HEK293T (cell line): ENCODE data around the gene C5orf15.
"Not testable (repeated sequence)": the region's sequence is repeated elsewhere in the genome, so short reads cannot be mapped to it uniquely, and the experiment has no call there.

Source experiments
- CTCF ChIA-PET: fragments of 350-600 bp; formaldehyde crosslinking; extraction: SDS; loops from one replicate; lab custom pipeline; 2021; ENCODE audit warnings: antibody characterized with exemption, inconsistent platforms; lab: Yijun Ruan, JAX
- POLR2A ChIA-PET: fragments of 350-600 bp; formaldehyde crosslinking; extraction: SDS; loops from one replicate; lab custom pipeline; 2020; ENCODE audit warnings: antibody characterized with exemption, inconsistent platforms; lab: Yijun Ruan, JAX
- DNase-seq: peaks from one replicate; pipeline ENCODE4 v3.0.0; 2012; ENCODE audit warnings: mixed read lengths; ENCODE audit errors: extremely low spot score
- ARNT ChIP-seq: fragments of 450-650 bp; IDR thresholded peaks from 2 replicates; pipeline ENCODE4 v1.6.1; 2017; ENCODE audit warnings: mild to moderate bottlenecking
- BHLHE40 ChIP-seq: fragments of 450-650 bp; IDR thresholded peaks from 2 replicates; pipeline ENCODE4 v1.6.1; 2016; ENCODE audit warnings: mild to moderate bottlenecking, moderate library complexity, borderline replicate concordance
- CTBP1 ChIP-seq: fragments of 450-650 bp; IDR thresholded peaks from 2 replicates; pipeline ENCODE4 v1.6.1; 2016; ENCODE audit warnings: borderline replicate concordance
- ELF4 ChIP-seq: fragments of 450-650 bp; IDR thresholded peaks from 2 replicates; pipeline ENCODE4 v1.6.1; 2017; ENCODE audit warnings: antibody characterized with exemption
- FOXA1 ChIP-seq: fragments of 450-650 bp; IDR thresholded peaks from 2 replicates; pipeline ENCODE4 v1.6.1; 2016; ENCODE audit warnings: mild to moderate bottlenecking
- FOXK2 ChIP-seq: fragments of 450-650 bp; IDR thresholded peaks from 2 replicates; pipeline ENCODE4 v1.6.1; 2016; ENCODE audit warnings: mild to moderate bottlenecking
- FOXM1 ChIP-seq: fragments of 450-650 bp; IDR thresholded peaks from 2 replicates; pipeline ENCODE4 v1.6.1; 2017; ENCODE audit warnings: mild to moderate bottlenecking, borderline replicate concordance
- HDGF ChIP-seq: fragments of 450-650 bp; IDR thresholded peaks from 2 replicates; pipeline ENCODE4 v1.6.1; 2017; ENCODE audit warnings: antibody characterized with exemption, borderline replicate concordance
- L3MBTL2 ChIP-seq: fragments of 450-650 bp; conservative IDR thresholded peaks from 2 replicates; pipeline ENCODE4 v1.6.1; 2016; ENCODE audit warnings: mild to moderate bottlenecking
- LEF1 ChIP-seq: fragments of 450-650 bp; IDR thresholded peaks from 2 replicates; pipeline ENCODE4 v1.6.1; 2017; ENCODE audit warnings: mild to moderate bottlenecking, borderline replicate concordance
- NFRKB ChIP-seq: fragments of 450-650 bp; IDR thresholded peaks from 2 replicates; pipeline ENCODE4 v1.6.1; 2016; ENCODE audit warnings: mild to moderate bottlenecking, moderate library complexity
- PKNOX1 ChIP-seq: fragments of 450-650 bp; IDR thresholded peaks from 2 replicates; pipeline ENCODE4 v1.6.1; 2016
- SP1 ChIP-seq: fragments of 450-650 bp; IDR thresholded peaks from 2 replicates; pipeline ENCODE4 v1.6.1; 2017
- SUZ12 ChIP-seq: fragments of 450-650 bp; IDR thresholded peaks from 2 replicates; pipeline ENCODE4 v1.6.1; 2016; ENCODE audit warnings: mild to moderate bottlenecking
- TARDBP ChIP-seq: fragments of 450-650 bp; IDR thresholded peaks from 2 replicates; pipeline ENCODE4 v1.6.1; 2016
- ZNF384 ChIP-seq: fragments of 450-650 bp; IDR thresholded peaks from 2 replicates; pipeline ENCODE4 v1.6.1; 2016

C5orf15 gene

GRCh38 chr5:133938039-133938821 is 30.2 kb downstream of the C5orf15 start:
- CTCF ChIA-PET = interaction anchor here (1.1 kb wide), 1 partner anchor 184 kb away, joined by 3 read pairs; no protein-coding TSS in a partner anchor
- POLR2A ChIA-PET = no interaction called here
- no peak for DNase-seq
- TF ChIP-seq LEF1 (no peak), CTBP1 (no peak), BHLHE40 (no peak), HDGF (no peak), SUZ12 (no peak), FOXM1 (no peak), L3MBTL2 (no peak), TARDBP (no peak), FOXK2 (no peak), FOXA1 (no peak), ARNT (no peak), ZNF384 (no peak), NFRKB (no peak), SP1 (no peak), PKNOX1 (no peak), ELF4 (no peak)

GRCh38 chr5:133937628-133938027 is 30.8 kb downstream of the C5orf15 start:
- CTCF ChIA-PET = interaction anchor here (1.1 kb wide), 1 partner anchor 183 kb away, joined by 3 read pairs; no protein-coding TSS in a partner anchor
- DNase-seq, POLR2A ChIA-PET: not testable (repeated sequence)

- CTCF ChIA-PET = no interaction called here
- TF ChIP-seq PKNOX1 = no peak
- TF ChIP-seq ZNF384 = no peak
- no peak for TF ChIP-seq TARDBP
- TF ChIP-seq CTBP1 = no peak
- no peak for TF ChIP-seq ELF4
- POLR2A ChIA-PET = no interaction called here
- no peak for DNase-seq
Observed at GRCh38 chr5:133936651-133937015, 31.8 kb downstream of the C5orf15 start.

- POLR2A ChIA-PET, DNase-seq, CTCF ChIA-PET: not testable (repeated sequence)
Observed at GRCh38 chr5:133935991-133936650, 32.3 kb downstream of the C5orf15 start.

GRCh38 chr5:133935667-133935940 is 32.8 kb downstream of the C5orf15 start:
- TF ChIP-seq NFRKB (no peak), ZNF384 (no peak), FOXM1 (no peak), PKNOX1 (no peak), TARDBP (no peak), FOXK2 (no peak), LEF1 (no peak)
- no peak for DNase-seq
- ChIA-PET CTCF (no interaction called here), POLR2A (no interaction called here)

- no peak for DNase-seq
- ChIA-PET POLR2A (no interaction called here), CTCF (no interaction called here)
- TF ChIP-seq FOXM1 (no peak), PKNOX1 (no peak), LEF1 (no peak), CTBP1 (no peak), FOXA1 (no peak), L3MBTL2 (no peak), NFRKB (no peak), FOXK2 (no peak), ELF4 (no peak), ARNT (no peak), TARDBP (no peak), SUZ12 (no peak), ZNF384 (no peak), HDGF (no peak), SP1 (no peak)
Observed at GRCh38 chr5:133934822-133935666, 33.4 kb downstream of the C5orf15 start.
